Measurements from ENCODE around the gene LDB2. TPM values are rescaled to one million over a fixed set of nuclear protein-coding genes. Genes with fewer than 3 reads are reported as not detected.
"Not testable (repeated sequence)": the region's sequence is repeated elsewhere in the genome, so short reads cannot be mapped to it uniquely, and the experiment has no call there.

Gene LDB2
- total RNA-seq, 1 donor from 2014 or later: 55.8 TPM

GRCh38 chr4:16524406-16524805 is 374.0 kb downstream of the LDB2 start:
- Histone ChIP-seq H3K27me3 (ENCODE audit: control insufficient read depth in 3 of 3, insufficient read depth in 3 of 3, low read length in 3 of 3) (no peaks in the 10 kb centered on the region), H3K4me3 (ENCODE audit: low read length in 3 of 3) (no peak overlapping the region), H3K9ac (ENCODE audit: low read depth in 1 of 3, low read length in 3 of 3) (no peak overlapping the region), H3K4me1 (ENCODE audit: control insufficient read depth in 3 of 3, insufficient read depth in 3 of 3, low read length in 3 of 3) (peaks cover 0 to 7% (median 3%) of the 10 kb centered on the region in 3 donors), H3K36me3 (ENCODE audit: control insufficient read depth in 3 of 3, insufficient read depth in 3 of 3, low read length in 3 of 3) (no peaks in the 10 kb centered on the region), H3K27ac (ENCODE audit: low read depth, low read length) (no peak overlapping the region), H3K9me3 (ENCODE audit: control insufficient read depth in 3 of 3, low read length in 3 of 3) (no peaks in the 10 kb centered on the region)

- not testable (repeated sequence) for H3K9me3 ChIP-seq (ENCODE audit: control insufficient read depth in 3 of 3, low read length in 3 of 3); H3K4me1 ChIP-seq (ENCODE audit: control insufficient read depth in 3 of 3, insufficient read depth in 3 of 3, low read length in 3 of 3); H3K9ac ChIP-seq (ENCODE audit: low read depth in 1 of 3, low read length in 3 of 3); H3K27me3 ChIP-seq (ENCODE audit: control insufficient read depth in 3 of 3, insufficient read depth in 3 of 3, low read length in 3 of 3); H3K36me3 ChIP-seq (ENCODE audit: control insufficient read depth in 3 of 3, insufficient read depth in 3 of 3, low read length in 3 of 3); H3K27ac ChIP-seq (ENCODE audit: low read depth, low read length); H3K4me3 ChIP-seq (ENCODE audit: low read length in 3 of 3)
These were observed 374.9 kb downstream of the LDB2 start for GRCh38 chr4:16523526-16523925.

GRCh38 chr4:16521156-16521915 is 377.1 kb downstream of the LDB2 start:
- H3K36me3 ChIP-seq (ENCODE audit: control insufficient read depth in 3 of 3, insufficient read depth in 3 of 3, low read length in 3 of 3): no peaks in the 10 kb centered on the region
- no peaks in the 10 kb centered on the region for H3K27me3 ChIP-seq (ENCODE audit: control insufficient read depth in 3 of 3, insufficient read depth in 3 of 3, low read length in 3 of 3)
- H3K9me3 ChIP-seq (ENCODE audit: control insufficient read depth in 3 of 3, low read length in 3 of 3): no peaks in the 10 kb centered on the region
- H3K9ac ChIP-seq (ENCODE audit: low read depth in 1 of 3, low read length in 3 of 3): no peak overlapping the region
- H3K27ac ChIP-seq (ENCODE audit: low read depth, low read length): no peak overlapping the region
- H3K4me1 ChIP-seq (ENCODE audit: control insufficient read depth in 3 of 3, insufficient read depth in 3 of 3, low read length in 3 of 3): peaks cover 0 to 7% (median 3%) of the 10 kb centered on the region in 3 donors
- H3K4me3 ChIP-seq (ENCODE audit: low read length in 3 of 3): no peak overlapping the region

GRCh38 chr4:16516796-16517439 is 381.5 kb downstream of the LDB2 start:
- no peak overlapping the region for H3K9ac ChIP-seq (ENCODE audit: low read depth in 1 of 3, low read length in 3 of 3)
- no peaks in the 10 kb centered on the region for H3K27me3 ChIP-seq (ENCODE audit: control insufficient read depth in 3 of 3, insufficient read depth in 3 of 3, low read length in 3 of 3)
- peaks cover 0 to 4% (median 0%) of the 10 kb centered on the region in 3 donors for H3K4me1 ChIP-seq (ENCODE audit: control insufficient read depth in 3 of 3, insufficient read depth in 3 of 3, low read length in 3 of 3)
- H3K36me3 ChIP-seq (ENCODE audit: control insufficient read depth in 3 of 3, insufficient read depth in 3 of 3, low read length in 3 of 3): no peaks in the 10 kb centered on the region
- H3K4me3 ChIP-seq (ENCODE audit: low read length in 3 of 3): no peak overlapping the region
- no peak overlapping the region for H3K27ac ChIP-seq (ENCODE audit: low read depth, low read length)
- no peaks in the 10 kb centered on the region for H3K9me3 ChIP-seq (ENCODE audit: control insufficient read depth in 3 of 3, low read length in 3 of 3)

- no peaks in the 10 kb centered on the region for H3K4me1 ChIP-seq (ENCODE audit: control insufficient read depth in 3 of 3, insufficient read depth in 3 of 3, low read length in 3 of 3)
- peaks cover 0 to 5% (median 0%) of the 10 kb centered on the region in 3 donors for H3K36me3 ChIP-seq (ENCODE audit: control insufficient read depth in 3 of 3, insufficient read depth in 3 of 3, low read length in 3 of 3)
- no peaks in the 10 kb centered on the region for H3K27me3 ChIP-seq (ENCODE audit: control insufficient read depth in 3 of 3, insufficient read depth in 3 of 3, low read length in 3 of 3)
- no peak overlapping the region for H3K4me3 ChIP-seq (ENCODE audit: low read length in 3 of 3)
- H3K9ac ChIP-seq (ENCODE audit: low read depth in 1 of 3, low read length in 3 of 3): no peak overlapping the region
- no peak overlapping the region for H3K27ac ChIP-seq (ENCODE audit: low read depth, low read length)
- H3K9me3 ChIP-seq (ENCODE audit: control insufficient read depth in 3 of 3, low read length in 3 of 3): no peaks in the 10 kb centered on the region
These were observed 384.6 kb downstream of the LDB2 start for GRCh38 chr4:16513876-16514275.

- Histone ChIP-seq H3K36me3 (ENCODE audit: control insufficient read depth in 3 of 3, insufficient read depth in 3 of 3, low read length in 3 of 3) (peaks cover 0 to 8% (median 0%) of the 10 kb centered on the region in 3 donors), H3K9me3 (ENCODE audit: control insufficient read depth in 3 of 3, low read length in 3 of 3) (peaks cover 0 to 2% (median 0%) of the 10 kb centered on the region in 3 donors), H3K27ac (ENCODE audit: low read depth, low read length) (no peak overlapping the region), H3K4me3 (ENCODE audit: low read length in 3 of 3) (no peak overlapping the region), H3K4me1 (ENCODE audit: control insufficient read depth in 3 of 3, insufficient read depth in 3 of 3, low read length in 3 of 3) (no peaks in the 10 kb centered on the region), H3K27me3 (ENCODE audit: control insufficient read depth in 3 of 3, insufficient read depth in 3 of 3, low read length in 3 of 3) (no peaks in the 10 kb centered on the region), H3K9ac (ENCODE audit: low read depth in 1 of 3, low read length in 3 of 3) (no peak overlapping the region)
These were observed 389.5 kb downstream of the LDB2 start for GRCh38 chr4:16508968-16509367.

- H3K9ac ChIP-seq (ENCODE audit: low read depth in 1 of 3, low read length in 3 of 3): no peak overlapping the region
- peaks cover 0 to 2% (median 2%) of the 10 kb centered on the region in 3 donors for H3K9me3 ChIP-seq (ENCODE audit: control insufficient read depth in 3 of 3, low read length in 3 of 3)
- H3K27ac ChIP-seq (ENCODE audit: low read depth, low read length): no peak overlapping the region
- H3K4me3 ChIP-seq (ENCODE audit: low read length in 3 of 3): no peak overlapping the region
- H3K4me1 ChIP-seq (ENCODE audit: control insufficient read depth in 3 of 3, insufficient read depth in 3 of 3, low read length in 3 of 3): no peaks in the 10 kb centered on the region
- no peaks in the 10 kb centered on the region for H3K27me3 ChIP-seq (ENCODE audit: control insufficient read depth in 3 of 3, insufficient read depth in 3 of 3, low read length in 3 of 3)
- peaks cover 0 to 16% (median 0%) of the 10 kb centered on the region in 3 donors for H3K36me3 ChIP-seq (ENCODE audit: control insufficient read depth in 3 of 3, insufficient read depth in 3 of 3, low read length in 3 of 3)
These were observed 392.7 kb downstream of the LDB2 start for GRCh38 chr4:16505726-16506125.

GRCh38 chr4:16505267-16505666 is 393.2 kb downstream of the LDB2 start:
- Histone ChIP-seq H3K27me3 (ENCODE audit: control insufficient read depth in 3 of 3, insufficient read depth in 3 of 3, low read length in 3 of 3) (no peaks in the 10 kb centered on the region), H3K9me3 (ENCODE audit: control insufficient read depth in 3 of 3, low read length in 3 of 3) (peaks cover 0 to 2% (median 2%) of the 10 kb centered on the region in 3 donors), H3K27ac (ENCODE audit: low read depth, low read length) (no peak overlapping the region), H3K36me3 (ENCODE audit: control insufficient read depth in 3 of 3, insufficient read depth in 3 of 3, low read length in 3 of 3) (peaks cover 0 to 18% (median 0%) of the 10 kb centered on the region in 3 donors), H3K9ac (ENCODE audit: low read depth in 1 of 3, low read length in 3 of 3) (no peak overlapping the region), H3K4me1 (ENCODE audit: control insufficient read depth in 3 of 3, insufficient read depth in 3 of 3, low read length in 3 of 3) (no peaks in the 10 kb centered on the region), H3K4me3 (ENCODE audit: low read length in 3 of 3) (no peak overlapping the region)

- Histone ChIP-seq H3K4me3 (ENCODE audit: low read length in 3 of 3) (no peak overlapping the region), H3K27ac (ENCODE audit: low read depth, low read length) (no peak overlapping the region), H3K36me3 (ENCODE audit: control insufficient read depth in 3 of 3, insufficient read depth in 3 of 3, low read length in 3 of 3) (peaks cover 0 to 12% (median 0%) of the 10 kb centered on the region in 3 donors), H3K9me3 (ENCODE audit: control insufficient read depth in 3 of 3, low read length in 3 of 3) (peaks cover 0 to 2% (median 2%) of the 10 kb centered on the region in 3 donors), H3K4me1 (ENCODE audit: control insufficient read depth in 3 of 3, insufficient read depth in 3 of 3, low read length in 3 of 3) (no peaks in the 10 kb centered on the region), H3K9ac (ENCODE audit: low read depth in 1 of 3, low read length in 3 of 3) (no peak overlapping the region), H3K27me3 (ENCODE audit: control insufficient read depth in 3 of 3, insufficient read depth in 3 of 3, low read length in 3 of 3) (no peaks in the 10 kb centered on the region)
These were observed 394.9 kb downstream of the LDB2 start for GRCh38 chr4:16503421-16504100.

GRCh38 chr4:16498978-16499377 is 399.5 kb downstream of the LDB2 start:
- Histone ChIP-seq H3K9me3 (ENCODE audit: control insufficient read depth in 3 of 3, low read length in 3 of 3) (peaks cover 0 to 2% (median 0%) of the 10 kb centered on the region in 3 donors), H3K27me3 (ENCODE audit: control insufficient read depth in 3 of 3, insufficient read depth in 3 of 3, low read length in 3 of 3) (no peaks in the 10 kb centered on the region), H3K4me1 (ENCODE audit: control insufficient read depth in 3 of 3, insufficient read depth in 3 of 3, low read length in 3 of 3) (no peaks in the 10 kb centered on the region), H3K4me3 (ENCODE audit: low read length in 3 of 3) (no peak overlapping the region), H3K9ac (ENCODE audit: low read depth in 1 of 3, low read length in 3 of 3) (no peak overlapping the region), H3K27ac (ENCODE audit: low read depth, low read length) (no peak overlapping the region), H3K36me3 (ENCODE audit: control insufficient read depth in 3 of 3, insufficient read depth in 3 of 3, low read length in 3 of 3) (peaks cover 0 to 10% (median 0%) of the 10 kb centered on the region in 3 donors)

All from skeletal muscle tissue (tissue), 4 donors.